HepG2 (cell line): Measurements from ENCODE around the gene NKAIN4. TPM values are rescaled to one million over a fixed set of nuclear protein-coding genes. Genes with fewer than 3 reads are reported as not detected.

Source experiments
- DDIT3 ChIP-seq: sonication (generic); formaldehyde crosslinking; IDR thresholded peaks from 2 replicates; pipeline ENCODE4 v1.4.0; 2020; ENCODE audit warnings: mild to moderate bottlenecking, missing genetic modification reagents
- DNMT1 ChIP-seq: sonication (generic); formaldehyde crosslinking; IDR thresholded peaks from 2 replicates; pipeline ENCODE4 v1.5.1; 2020; ENCODE audit warnings: mild to moderate bottlenecking, missing genetic modification reagents
- HNF1A ChIP-seq, 2 experiments: sonication (generic) in 1 of 2; formaldehyde crosslinking in 1 of 2; IDR thresholded peaks; 2 replicates each; pipeline versions ENCODE4 v1.4.0 to v1.6.1; 2016 to 2020; ENCODE audit warnings: borderline replicate concordance in 1 of 2, low read depth in 1 of 2, mild to moderate bottlenecking in 1 of 2, missing genetic modification reagents in 1 of 2
- HNRNPH1 ChIP-seq: fragments of 200-400 bp; formaldehyde crosslinking; optimal IDR thresholded peaks from 2 replicates; pipeline ENCODE3; 2017; ENCODE audit warnings: mild to moderate bottlenecking, low read depth, low read length
- IRF1 ChIP-seq: sonication (generic); formaldehyde crosslinking; IDR thresholded peaks from 2 replicates; pipeline ENCODE4 v1.4.0; 2020; ENCODE audit warnings: low read depth, mild to moderate bottlenecking, missing genetic modification reagents
- KLF16 ChIP-seq, 2 experiments: sonication (generic) in 1 of 2; formaldehyde crosslinking in 1 of 2; IDR thresholded peaks; 2 replicates each; pipeline versions ENCODE4 v1.6.1 to v1.8.0; 2016 to 2023; ENCODE audit warnings: missing genetic modification reagents in 2 of 2, missing compliant biosample characterization in 1 of 2
- MTF2 ChIP-seq: sonication (generic); formaldehyde crosslinking; IDR thresholded peaks from 2 replicates; pipeline ENCODE4 v1.5.0; 2020; ENCODE audit warnings: missing genetic modification reagents, borderline replicate concordance
- NONO ChIP-seq, 2 experiments: fragments of 450-650 bp in 1 of 2; sonication (generic) in 1 of 2; formaldehyde crosslinking in 1 of 2; IDR thresholded peaks in 1 of 2; conservative IDR thresholded peaks in 1 of 2; 2 replicates each; pipeline versions ENCODE4 v1.6.1 to v1.8.0; 2017 to 2022; ENCODE audit warnings: mild to moderate bottlenecking in 1 of 2, missing genetic modification reagents in 1 of 2, moderate library complexity in 1 of 2
- NRL ChIP-seq: sonication (generic); formaldehyde crosslinking; IDR thresholded peaks from 2 replicates; pipeline ENCODE4 v1.5.0; 2020; ENCODE audit warnings: missing genetic modification reagents, mild to moderate bottlenecking, moderate library complexity, borderline replicate concordance
- PHB2 ChIP-seq: fragments of 450-650 bp; IDR thresholded peaks from 2 replicates; pipeline ENCODE4 v1.6.1; 2018; ENCODE audit not compliant: partially characterized antibody
- THAP8 ChIP-seq: sonication (generic); formaldehyde crosslinking; IDR thresholded peaks from 2 replicates; pipeline ENCODE4 v1.5.1; 2020; ENCODE audit warnings: missing genetic modification reagents, mild to moderate bottlenecking, borderline replicate concordance
- TOPORS ChIP-seq: sonication (generic); formaldehyde crosslinking; IDR thresholded peaks from 2 replicates; pipeline ENCODE4 v1.8.0; 2023; ENCODE audit warnings: mild to moderate bottlenecking, missing genetic modification reagents
- ZFX ChIP-seq: sonication (generic); formaldehyde crosslinking; IDR thresholded peaks from 2 replicates; pipeline ENCODE4 v1.4.0; 2020; ENCODE audit warnings: mild to moderate bottlenecking, low read depth, missing genetic modification reagents, moderate library complexity
- ZGPAT ChIP-seq: IDR thresholded peaks from 2 replicates; pipeline ENCODE4 v1.6.1; 2016; ENCODE audit warnings: mild to moderate bottlenecking
- ZNF280B ChIP-seq: sonication (generic); formaldehyde crosslinking; IDR thresholded peaks from 2 replicates; pipeline ENCODE4 v1.5.0; 2020; ENCODE audit warnings: missing genetic modification reagents, mild to moderate bottlenecking, borderline replicate concordance
- ZNF674 ChIP-seq: sonication (generic); formaldehyde crosslinking; IDR thresholded peaks from 2 replicates; pipeline ENCODE4 v1.5.0; 2020; ENCODE audit warnings: low read depth, mild to moderate bottlenecking, missing genetic modification reagents
- polyA plus RNA-seq, 8 experiments: library from polyadenylated mRNA; depleted of rRNA in 3 of 8; stranded (reverse) in 7 of 8; unstranded in 1 of 8; fragments of >200 nt; fragmentation: Illumina TruSeq in 4 of 8; extraction: Trizol in 4 of 8; gene quantifications; 2 replicates each; pipeline versions ENCODE4 v1.2.1 to v1.2.3, GENCODE V29; 2011 to 2016; ENCODE audit warnings: low read depth in 4 of 8, missing spikeins in 1 of 8, mixed read lengths in 1 of 8; ENCODE audit not compliant: insufficient read depth in 1 of 8
- total RNA-seq, 5 experiments: library from RNA; depleted of rRNA; stranded (reverse); fragments of >200 nt; fragmentation: Illumina TruSeq; extraction: Trizol; gene quantifications; 2 replicates each; pipeline ENCODE4 v1.2.3, GENCODE V29; 2016; ENCODE audit warnings: low read depth in 1 of 5

Gene NKAIN4
- total and polyA plus RNA-seq, 2 of the 13 experiments (the other 11 are each of a cell fraction or from before 2014, with no cell fraction given) = not detected

- TF ChIP-seq DDIT3 (no peak), NONO (IDR thresholded peaks at IDR 0.05) (no peak), NONO (CRISPR knock-in tag; conservative IDR thresholded peaks at IDR 0.05) (peak; percentile 78), IRF1 (CRISPR knock-in tag) (0 out of 2 replicates have a peak, but pooled peaks have one; percentile 21), ZNF280B (CRISPR knock-in tag) (no peak; the same call in none of the 2 replicates), TOPORS (peak; percentile 93; the same call in 1 of the 2 replicates), NRL (CRISPR knock-in tag) (no peak), THAP8 (CRISPR knock-in tag) (no peak), PHB2 (no peak), ZFX (peak; percentile 97), KLF16 (CRISPR knock-in tag; IDR thresholded peaks at IDR 0.05) (peak in 1 of 2 experiments; percentile 76; a peak in 2 of 4 replicates), MTF2 (CRISPR knock-in tag) (no peak; the same call in 1 of the 2 replicates), ZNF674 (CRISPR knock-in tag) (no peak), HNRNPH1 (no peak), HNF1A (IDR thresholded peaks at IDR 0.05; ENCODE audit: low read depth) (no peak), HNF1A (CRISPR knock-in tag; IDR thresholded peaks at IDR 0.05; ENCODE audit: borderline replicate concordance) (peak; percentile 53; the same call in 1 of the 2 replicates), DNMT1 (CRISPR knock-in tag) (peak; percentile 50; the same call in 1 of the 2 replicates), ZGPAT (CRISPR knock-in tag) (peak; percentile 68; the same call in 1 of the 2 replicates)
Measured at GRCh38 chr20:63272105-63273058, 18.1 kb upstream of the NKAIN4 start, which contains the start of gene ARFGAP1 (continued).
